GM08714 (cell line): ENCODE measurements around the gene TMEM258.
A peak's percentile ranks its signal among the peaks of the same experiment; 100 is the strongest.

Source experiments
- H3K4me3 ChIP-seq: fragments of 200-500 bp; sonication (Bioruptor generic); 2 replicates; pipeline ENCODE4 v1.5.1; 2014; ENCODE audit warnings: mild to moderate bottlenecking, low read length, inconsistent platforms
- ZNF274 ChIP-seq: IDR thresholded peaks from 2 replicates; pipeline ENCODE4 v1.6.1; 2012; ENCODE audit warnings: mild to moderate bottlenecking, low read depth, low read length

Gene TMEM258

GRCh38 chr11:61779666-61780525 lies 12.5 kb downstream of the TMEM258 start:
- no peak for TF ChIP-seq ZNF274
- no peak overlapping the region for H3K4me3 ChIP-seq

- TF ChIP-seq ZNF274, result no peak
Observed at GRCh38 chr11:61778920-61779650, 13.3 kb downstream of the TMEM258 start.

DNA sequence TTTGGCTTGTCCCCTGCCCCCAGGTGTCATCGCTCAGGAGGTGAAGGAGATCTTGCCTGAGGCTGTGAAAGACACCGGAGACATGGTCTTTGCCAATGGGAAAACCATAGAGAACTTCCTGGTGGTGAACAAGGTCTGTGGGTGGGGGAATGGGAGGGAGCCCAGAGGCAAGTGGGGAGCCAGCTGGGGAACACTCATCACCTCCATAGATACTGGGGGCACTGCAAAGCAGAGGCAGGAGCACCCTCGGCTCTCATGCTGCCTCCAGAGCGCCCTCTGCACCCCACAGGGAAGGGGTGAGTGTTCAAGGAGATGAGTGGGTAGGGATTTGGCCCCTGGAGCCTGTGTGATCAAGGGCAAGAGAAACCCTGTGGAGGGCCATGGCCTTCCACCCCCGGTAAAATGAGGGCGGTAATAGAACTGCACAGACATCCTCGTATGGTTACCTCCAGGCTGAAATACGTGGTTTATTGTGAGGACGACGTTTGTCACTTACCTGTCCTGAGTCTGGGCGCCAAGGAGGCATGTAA lies 14.0 kb downstream of the TMEM258 start:
- no peak for TF ChIP-seq ZNF274

More at GRCh38 chr11:61778920-61779650, 13.3 kb downstream of the TMEM258 start:
- H3K4me3 ChIP-seq, result no peak overlapping the region

GRCh38 chr11:61777234-61778090 lies 14.9 kb downstream of the TMEM258 start:
- no peak for TF ChIP-seq ZNF274
- H3K4me3 ChIP-seq, result peak overlapping the region; percentile 17; the same call in 1 of the 2 replicates

More for the DNA sequence above, 14.0 kb downstream of the TMEM258 start:
- H3K4me3 ChIP-seq, result no peak overlapping the region

GRCh38 chr11:61776561-61777075 lies 15.8 kb downstream of the TMEM258 start:
- no peak for TF ChIP-seq ZNF274
- H3K4me3 ChIP-seq, result no peak overlapping the region

DNA sequence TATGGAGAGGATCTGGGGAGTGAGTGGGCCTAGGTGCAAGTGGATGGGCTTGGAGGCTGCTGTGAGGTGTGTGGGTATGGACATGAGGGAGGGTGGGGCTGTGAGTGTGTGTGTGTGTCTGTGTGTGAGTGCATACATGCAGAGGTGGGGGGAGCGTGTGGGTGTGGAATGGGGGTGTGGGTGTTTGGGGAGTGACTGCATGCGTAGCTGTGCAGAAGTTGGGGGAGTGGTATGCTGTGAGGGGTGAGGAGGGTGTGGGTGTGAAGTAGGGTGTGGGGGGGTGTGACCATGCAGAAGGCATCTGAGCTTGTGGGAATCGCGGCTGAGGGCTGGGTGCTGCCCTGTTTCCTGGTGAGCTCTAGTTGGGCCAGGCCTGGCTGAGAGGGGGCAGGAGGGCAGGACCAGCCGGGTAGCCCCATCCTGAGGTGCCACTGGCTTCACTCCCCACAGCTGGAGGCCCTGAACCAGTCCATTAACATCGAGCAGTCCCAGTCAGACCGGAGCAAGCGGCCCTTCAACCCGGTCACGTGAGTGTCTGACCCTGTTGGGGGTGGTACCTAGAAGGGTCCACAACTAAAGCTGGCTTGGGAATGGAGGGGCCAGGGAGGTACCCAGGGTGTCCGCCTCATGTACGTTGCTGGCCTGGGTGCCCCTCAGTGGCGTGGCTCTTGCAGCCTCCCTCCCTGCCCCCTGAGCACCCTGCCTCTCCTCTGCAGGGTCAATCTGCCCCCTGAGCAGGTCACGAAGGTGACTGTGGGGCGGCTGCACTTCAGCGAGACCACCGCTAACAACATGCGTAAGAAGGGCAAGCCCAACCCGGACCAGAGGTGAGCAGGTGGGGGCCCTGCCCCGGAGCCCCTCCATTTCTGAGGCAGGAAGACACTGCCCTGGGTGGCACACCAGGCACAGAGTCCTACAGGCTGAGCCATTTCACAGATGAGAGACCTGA lies 16.5 kb downstream of the TMEM258 start:
- H3K4me3 ChIP-seq, result no peak overlapping the region
- TF ChIP-seq ZNF274, result no peak

DNA sequence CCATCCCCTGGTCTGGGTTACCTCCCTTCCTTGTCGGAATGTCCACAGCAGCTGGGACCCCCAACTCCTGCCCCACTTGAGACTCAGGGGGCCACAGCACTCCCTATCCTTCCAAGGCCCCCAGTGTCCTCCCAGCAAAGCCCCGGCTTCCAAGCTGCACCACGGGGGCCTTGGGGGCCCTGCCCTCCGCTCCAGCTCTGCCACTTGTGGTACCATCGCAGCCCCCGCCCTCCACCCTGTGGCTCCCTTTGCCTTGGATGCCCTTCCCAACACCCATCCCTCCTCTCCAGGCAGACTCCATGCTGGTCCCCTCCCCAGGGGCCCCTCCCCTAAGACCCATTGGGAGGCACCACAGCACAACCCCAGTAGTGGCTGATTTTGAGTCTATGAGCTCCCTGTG lies 17.3 kb downstream of the TMEM258 start:
- no peak for TF ChIP-seq ZNF274
- no peak overlapping the region for H3K4me3 ChIP-seq

GRCh38 chr11:61774411-61774810 lies 18.0 kb downstream of the TMEM258 start:
- no peak overlapping the region for H3K4me3 ChIP-seq
- no peak for TF ChIP-seq ZNF274

- TF ChIP-seq ZNF274, result no peak
- H3K4me3 ChIP-seq, result no peak overlapping the region
Observed at GRCh38 chr11:61773809-61774208, 18.6 kb downstream of the TMEM258 start.

DNA sequence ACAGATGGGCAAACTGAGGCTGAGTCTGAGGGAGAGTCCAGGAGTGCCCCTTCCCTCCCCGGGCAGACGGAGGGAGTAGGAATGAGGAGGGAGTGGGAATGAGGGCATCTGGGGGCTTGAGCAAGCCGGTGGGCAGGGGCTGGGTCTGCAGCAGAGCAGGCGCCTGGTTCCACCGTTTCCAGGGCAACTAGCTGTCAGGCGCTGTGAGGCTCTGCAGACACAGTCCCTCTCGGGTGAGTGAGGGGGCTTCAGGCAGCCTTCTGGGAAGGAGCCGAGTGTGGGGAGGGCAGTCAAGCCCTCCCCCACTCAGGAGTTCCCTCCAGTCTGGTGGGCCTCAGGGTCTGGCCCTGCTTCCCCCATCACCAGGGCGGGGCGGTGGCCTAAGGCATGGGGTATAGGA lies 19.0 kb downstream of the TMEM258 start:
- no peak overlapping the region for H3K4me3 ChIP-seq
- TF ChIP-seq ZNF274, result no peak

- TF ChIP-seq ZNF274, result no peak
- no peak overlapping the region for H3K4me3 ChIP-seq
Observed at GRCh38 chr11:61771985-61772455, 20.4 kb downstream of the TMEM258 start.

DNA sequence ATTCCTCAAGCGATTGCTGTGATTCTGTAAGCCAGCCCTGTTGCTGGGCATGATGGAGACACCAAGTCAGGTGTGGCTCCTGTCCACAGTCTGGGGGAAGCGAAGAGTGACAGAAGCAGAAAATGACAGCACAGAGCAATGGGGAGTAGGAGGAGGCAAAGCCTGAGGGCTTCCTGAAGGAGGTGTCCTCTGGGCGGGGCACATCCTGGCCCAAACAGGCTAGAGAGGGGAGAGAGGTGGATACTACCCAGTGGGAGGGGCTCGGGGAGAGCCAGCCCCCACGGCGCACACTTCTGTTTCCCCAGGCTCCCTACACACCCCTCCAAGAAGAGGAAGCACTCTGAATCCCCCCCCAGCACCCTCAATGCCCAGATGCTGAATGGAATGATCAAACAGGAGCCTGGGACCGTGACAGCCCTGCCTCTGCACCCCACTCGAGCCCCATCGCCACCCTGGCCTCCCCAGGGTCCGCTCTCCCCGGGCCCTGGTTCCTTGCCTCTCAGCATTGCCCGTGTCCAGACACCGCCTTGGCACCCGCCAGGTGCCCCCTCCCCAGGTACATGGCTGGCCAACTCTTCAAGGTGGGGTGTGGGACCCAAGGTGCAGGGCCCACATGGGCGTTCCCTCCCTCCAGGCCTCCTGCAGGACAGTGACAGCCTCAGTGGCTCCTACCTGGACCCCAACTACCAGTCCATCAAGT lies 21.1 kb downstream of the TMEM258 start:
- no peak overlapping the region for H3K4me3 ChIP-seq
- TF ChIP-seq ZNF274, result no peak
